ENCODE measurements around the gene GLB1L.

- TF ChIP-seq POLR2A (IDR thresholded peaks at IDR 0.05) (no peak), POLR2AphosphoS5 (IDR thresholded peaks at IDR 0.05) (no peak), EP300 (IDR thresholded peaks at IDR 0.05; ENCODE audit: low read depth) (no peak)
- TF ChIP-seq, protein P1, sequence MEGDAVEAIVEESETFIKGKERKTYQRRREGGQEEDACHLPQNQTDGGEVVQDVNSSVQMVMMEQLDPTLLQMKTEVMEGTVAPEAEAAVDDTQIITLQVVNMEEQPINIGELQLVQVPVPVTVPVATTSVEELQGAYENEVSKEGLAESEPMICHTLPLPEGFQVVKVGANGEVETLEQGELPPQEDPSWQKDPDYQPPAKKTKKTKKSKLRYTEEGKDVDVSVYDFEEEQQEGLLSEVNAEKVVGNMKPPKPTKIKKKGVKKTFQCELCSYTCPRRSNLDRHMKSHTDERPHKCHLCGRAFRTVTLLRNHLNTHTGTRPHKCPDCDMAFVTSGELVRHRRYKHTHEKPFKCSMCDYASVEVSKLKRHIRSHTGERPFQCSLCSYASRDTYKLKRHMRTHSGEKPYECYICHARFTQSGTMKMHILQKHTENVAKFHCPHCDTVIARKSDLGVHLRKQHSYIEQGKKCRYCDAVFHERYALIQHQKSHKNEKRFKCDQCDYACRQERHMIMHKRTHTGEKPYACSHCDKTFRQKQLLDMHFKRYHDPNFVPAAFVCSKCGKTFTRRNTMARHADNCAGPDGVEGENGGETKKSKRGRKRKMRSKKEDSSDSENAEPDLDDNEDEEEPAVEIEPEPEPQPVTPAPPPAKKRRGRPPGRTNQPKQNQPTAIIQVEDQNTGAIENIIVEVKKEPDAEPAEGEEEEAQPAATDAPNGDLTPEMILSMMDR (IDR thresholded peaks at IDR 0.05), result no peak
Measured at GRCh38 chr2:219204425-219205164, 40.6 kb downstream of the GLB1L start.

Data from transverse colon (tissue), 4 donors.